Measurements from ENCODE around the gene CACNA1B. TPM values are rescaled to one million over a fixed set of nuclear protein-coding genes. Genes with fewer than 3 reads are reported as not detected.

The CACNA1B gene
- total and polyA plus RNA-seq, 2 donors (not counting 1 experiment from before 2014, with no cell fraction given), result 0.15 TPM; not detected in 1

DNA sequence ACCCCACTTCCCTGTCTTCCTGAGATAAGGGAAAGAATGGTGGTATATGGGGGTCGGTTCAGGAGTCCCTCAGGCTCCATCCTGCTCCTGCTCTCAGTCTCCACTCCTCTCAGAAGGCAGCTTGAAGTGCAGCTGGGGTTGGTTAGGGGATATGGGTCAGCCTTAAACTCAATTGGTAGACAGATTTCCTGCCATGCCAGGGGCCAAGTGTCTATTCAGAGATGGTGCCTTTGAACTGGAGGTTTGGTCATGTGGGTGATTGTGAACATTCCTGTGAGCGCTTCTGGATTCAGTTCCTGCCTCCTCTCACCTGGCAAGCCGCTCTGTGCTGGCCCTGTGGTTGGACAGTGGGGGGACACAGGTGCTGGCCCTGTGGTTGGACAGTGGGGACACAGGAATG lies 35.1 kb downstream of the CACNA1B start:
- no peaks in the 10 kb centered on the region for H3K4me1 Mint-ChIP-seq
- Histone ChIP-seq H3K27me3 (replicated peaks in 1 of 4; ENCODE audit: control extremely low read depth in 1 of 4, control insufficient read depth in 3 of 4, insufficient read depth in 4 of 4, low read length in 3 of 4) (no peaks in the 10 kb centered on the region), H2AFZ (ENCODE audit: insufficient read depth, low read depth, low read length, poor library complexity, severe bottlenecking) (no peak overlapping the region), H3K4me3 (ENCODE audit: control extremely low read depth in 1 of 5, extremely low read depth in 1 of 5, insufficient read depth in 1 of 5, low read depth in 2 of 5, low read length in 4 of 5) (no peak overlapping the region), H3K9me3 (ENCODE audit: control extremely low read depth in 1 of 3, control insufficient read depth in 2 of 3, insufficient read depth in 1 of 3, low read length in 2 of 3) (no peaks in the 10 kb centered on the region), H3K4me2 (replicated peaks; ENCODE audit: low read depth, low read length, poor library complexity, severe bottlenecking) (no peak overlapping the region), H3K36me3 (replicated peaks in 1 of 2; ENCODE audit: control extremely low read depth in 1 of 2, control insufficient read depth in 1 of 2, extremely low read depth in 1 of 2, insufficient read depth in 2 of 2, low read length in 1 of 2) (no peaks in the 10 kb centered on the region), H3K27ac (ENCODE audit: low read length in 2 of 2) (no peak overlapping the region), H3K79me2 (ENCODE audit: control insufficient read depth, insufficient read depth, low read length) (no peaks in the 10 kb centered on the region), H3K9ac (ENCODE audit: low read length) (no peak overlapping the region), H4K20me1 (ENCODE audit: control insufficient read depth, insufficient read depth, low read length, poor library complexity, severe bottlenecking) (no peaks in the 10 kb centered on the region), H3K4me1 (ENCODE audit: control insufficient read depth in 2 of 2, insufficient read depth in 2 of 2, low read length in 2 of 2) (no peaks in the 10 kb centered on the region)
- POLR2A ChIA-PET, result no interaction called here
- H3K9me3 Mint-ChIP-seq (ENCODE audit: insufficient read depth), result no peaks in the 10 kb centered on the region
- 83% methylated on average over 2 of the region's 3 CpGs for WGBS (ENCODE audit: insufficient coverage)
- TF ChIP-seq, protein P1, sequence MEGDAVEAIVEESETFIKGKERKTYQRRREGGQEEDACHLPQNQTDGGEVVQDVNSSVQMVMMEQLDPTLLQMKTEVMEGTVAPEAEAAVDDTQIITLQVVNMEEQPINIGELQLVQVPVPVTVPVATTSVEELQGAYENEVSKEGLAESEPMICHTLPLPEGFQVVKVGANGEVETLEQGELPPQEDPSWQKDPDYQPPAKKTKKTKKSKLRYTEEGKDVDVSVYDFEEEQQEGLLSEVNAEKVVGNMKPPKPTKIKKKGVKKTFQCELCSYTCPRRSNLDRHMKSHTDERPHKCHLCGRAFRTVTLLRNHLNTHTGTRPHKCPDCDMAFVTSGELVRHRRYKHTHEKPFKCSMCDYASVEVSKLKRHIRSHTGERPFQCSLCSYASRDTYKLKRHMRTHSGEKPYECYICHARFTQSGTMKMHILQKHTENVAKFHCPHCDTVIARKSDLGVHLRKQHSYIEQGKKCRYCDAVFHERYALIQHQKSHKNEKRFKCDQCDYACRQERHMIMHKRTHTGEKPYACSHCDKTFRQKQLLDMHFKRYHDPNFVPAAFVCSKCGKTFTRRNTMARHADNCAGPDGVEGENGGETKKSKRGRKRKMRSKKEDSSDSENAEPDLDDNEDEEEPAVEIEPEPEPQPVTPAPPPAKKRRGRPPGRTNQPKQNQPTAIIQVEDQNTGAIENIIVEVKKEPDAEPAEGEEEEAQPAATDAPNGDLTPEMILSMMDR (IDR thresholded peaks at IDR 0.05), result no peak
- no peak for TF ChIP-seq EZH2 (IDR thresholded peaks at IDR 0.05; ENCODE audit: borderline replicate concordance, insufficient read depth, low read depth, low read length, poor library complexity, severe bottlenecking)
- DNase-seq (no peak), ATAC-seq (ENCODE audit: low read depth) (no peak)
- CTCF ChIA-PET, result no interaction called here
- peaks cover 25% of the 10 kb centered on the region for H3K27me3 Mint-ChIP-seq
- intact Hi-C loops (cut with micrococcal nuclease), result no loop called here
- H3K27ac Mint-ChIP-seq, result no peak overlapping the region
- no peak overlapping the region for H3K4me3 Mint-ChIP-seq

DNA sequence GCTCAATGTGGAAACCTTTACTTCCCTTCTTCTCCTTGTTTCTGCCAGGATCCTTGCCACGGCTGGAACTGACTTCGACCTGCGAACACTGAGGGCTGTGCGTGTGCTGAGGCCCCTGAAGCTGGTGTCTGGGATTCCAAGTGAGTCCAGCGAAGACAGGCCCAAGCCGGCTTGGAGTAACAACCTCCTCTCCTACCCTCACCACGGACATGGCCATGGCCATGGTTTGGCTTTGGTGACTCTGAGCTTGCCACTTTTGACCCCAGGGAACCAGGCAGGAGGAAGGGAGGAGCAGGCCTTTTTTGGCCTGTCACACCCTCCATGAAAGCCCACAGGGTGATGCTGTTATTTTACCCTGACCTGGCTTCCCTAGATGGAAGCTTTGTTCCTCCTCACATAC lies 35.5 kb downstream of the CACNA1B start:
- DNase-seq (no peak), ATAC-seq (ENCODE audit: low read depth) (no peak)
- H3K27me3 ChIP-seq (replicated peaks in 1 of 4; ENCODE audit: control extremely low read depth in 1 of 4, control insufficient read depth in 3 of 4, insufficient read depth in 4 of 4, low read length in 3 of 4), result no peaks in the 10 kb centered on the region
- no peak overlapping the region for H3K27ac ChIP-seq (ENCODE audit: low read length in 2 of 2)
- no peak overlapping the region for H2AFZ ChIP-seq (ENCODE audit: insufficient read depth, low read depth, low read length, poor library complexity, severe bottlenecking)
- Mint-ChIP-seq H3K4me1 (no peaks in the 10 kb centered on the region), H3K4me3 (no peak overlapping the region), H3K27ac (no peak overlapping the region), H3K9me3 (ENCODE audit: insufficient read depth) (no peaks in the 10 kb centered on the region), H3K27me3 (peaks cover 25% of the 10 kb centered on the region)
- H3K4me2 ChIP-seq (replicated peaks; ENCODE audit: low read depth, low read length, poor library complexity, severe bottlenecking), result no peak overlapping the region
- TF ChIP-seq, protein P1 (IDR thresholded peaks at IDR 0.05), result no peak
- TF ChIP-seq EZH2 (IDR thresholded peaks at IDR 0.05; ENCODE audit: borderline replicate concordance, insufficient read depth, low read depth, low read length, poor library complexity, severe bottlenecking), result no peak
- 88% methylated on average over 6 of the region's 7 CpGs for WGBS (ENCODE audit: insufficient coverage)
- no peaks in the 10 kb centered on the region for H3K36me3 ChIP-seq (replicated peaks in 1 of 2; ENCODE audit: control extremely low read depth in 1 of 2, control insufficient read depth in 1 of 2, extremely low read depth in 1 of 2, insufficient read depth in 2 of 2, low read length in 1 of 2)
- no peak overlapping the region for H3K4me3 ChIP-seq (ENCODE audit: control extremely low read depth in 1 of 5, extremely low read depth in 1 of 5, insufficient read depth in 1 of 5, low read depth in 2 of 5, low read length in 4 of 5)
- ChIA-PET CTCF (no interaction called here), POLR2A (no interaction called here)
- no peak overlapping the region for H3K9ac ChIP-seq (ENCODE audit: low read length)
- intact Hi-C loops (cut with micrococcal nuclease), result no loop called here
- no peaks in the 10 kb centered on the region for H4K20me1 ChIP-seq (ENCODE audit: control insufficient read depth, insufficient read depth, low read length, poor library complexity, severe bottlenecking)
- H3K4me1 ChIP-seq (ENCODE audit: control insufficient read depth in 2 of 2, insufficient read depth in 2 of 2, low read length in 2 of 2), result no peaks in the 10 kb centered on the region
- no peaks in the 10 kb centered on the region for H3K79me2 ChIP-seq (ENCODE audit: control insufficient read depth, insufficient read depth, low read length)
- no peaks in the 10 kb centered on the region for H3K9me3 ChIP-seq (ENCODE audit: control extremely low read depth in 1 of 3, control insufficient read depth in 2 of 3, insufficient read depth in 1 of 3, low read length in 2 of 3)
